ENCODE results near the gene DHRSX.
"Not testable (repeated sequence)": the region's sequence is repeated elsewhere in the genome, so short reads cannot be mapped to it uniquely, and the experiment has no call there.

The DHRSX gene

DNA sequence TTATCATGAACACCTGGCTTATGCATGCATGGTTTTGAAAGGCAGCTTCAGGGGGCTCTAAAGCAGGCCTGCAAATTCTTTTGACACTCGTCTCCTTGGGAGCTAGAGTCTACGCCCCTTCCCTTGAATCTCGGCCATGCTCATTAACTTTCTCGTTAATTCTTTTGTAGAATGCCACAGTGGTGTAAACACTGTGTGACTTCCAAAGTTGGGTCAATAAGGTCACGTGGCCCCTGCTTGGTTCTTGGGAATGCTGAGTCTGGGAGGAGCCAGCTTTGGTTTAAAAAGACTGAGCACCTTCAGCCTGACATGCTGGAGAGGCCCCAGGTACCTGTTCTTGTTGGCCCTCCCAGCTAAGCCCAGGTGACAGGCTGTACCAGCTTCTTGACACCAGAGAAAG is 228.4 kb downstream of the DHRSX start:
- H3K4me2 ChIP-seq (ENCODE audit: low read length): no peak overlapping the region
- H3K27ac ChIP-seq (ENCODE audit: low read depth, low read length): no peak overlapping the region
- no peaks in the 10 kb centered on the region for H3K36me3 ChIP-seq (ENCODE audit: control insufficient read depth, low read length)
- no peaks in the 10 kb centered on the region for H3K79me2 ChIP-seq (ENCODE audit: control insufficient read depth, low read length)
- H3K9me3 ChIP-seq (ENCODE audit: control insufficient read depth, insufficient read depth, low read length): 0 out of 2 replicates have a peak, but pooled peaks cover 5% of the 10 kb centered on the region
- no peaks in the 10 kb centered on the region for H4K20me1 ChIP-seq (ENCODE audit: control insufficient read depth, insufficient read depth, low read depth, low read length)
- H3K4me1 ChIP-seq (ENCODE audit: control insufficient read depth, low read length): no peaks in the 10 kb centered on the region
- no peak overlapping the region for H3K4me3 ChIP-seq (ENCODE audit: low read length)
- no peak for TF ChIP-seq EZH2phosphoT487 (IDR thresholded peaks at IDR 0.05; ENCODE audit: borderline replicate concordance, low read length)
- TF ChIP-seq, protein P1, sequence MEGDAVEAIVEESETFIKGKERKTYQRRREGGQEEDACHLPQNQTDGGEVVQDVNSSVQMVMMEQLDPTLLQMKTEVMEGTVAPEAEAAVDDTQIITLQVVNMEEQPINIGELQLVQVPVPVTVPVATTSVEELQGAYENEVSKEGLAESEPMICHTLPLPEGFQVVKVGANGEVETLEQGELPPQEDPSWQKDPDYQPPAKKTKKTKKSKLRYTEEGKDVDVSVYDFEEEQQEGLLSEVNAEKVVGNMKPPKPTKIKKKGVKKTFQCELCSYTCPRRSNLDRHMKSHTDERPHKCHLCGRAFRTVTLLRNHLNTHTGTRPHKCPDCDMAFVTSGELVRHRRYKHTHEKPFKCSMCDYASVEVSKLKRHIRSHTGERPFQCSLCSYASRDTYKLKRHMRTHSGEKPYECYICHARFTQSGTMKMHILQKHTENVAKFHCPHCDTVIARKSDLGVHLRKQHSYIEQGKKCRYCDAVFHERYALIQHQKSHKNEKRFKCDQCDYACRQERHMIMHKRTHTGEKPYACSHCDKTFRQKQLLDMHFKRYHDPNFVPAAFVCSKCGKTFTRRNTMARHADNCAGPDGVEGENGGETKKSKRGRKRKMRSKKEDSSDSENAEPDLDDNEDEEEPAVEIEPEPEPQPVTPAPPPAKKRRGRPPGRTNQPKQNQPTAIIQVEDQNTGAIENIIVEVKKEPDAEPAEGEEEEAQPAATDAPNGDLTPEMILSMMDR (IDR thresholded peaks at IDR 0.05; ENCODE audit: low read depth, low read length, poor library complexity, severe bottlenecking): no peak
- H3F3A ChIP-seq (ENCODE audit: control insufficient read depth, insufficient read depth): no peaks in the 10 kb centered on the region
- no peaks in the 10 kb centered on the region for H3K9me2 ChIP-seq (replicated peaks; ENCODE audit: control insufficient read depth, low read length)
- no peaks in the 10 kb centered on the region for H3K27me3 ChIP-seq (ENCODE audit: control insufficient read depth, low read length)

GRCh38 chrX:2271595-2271994 is 229.2 kb downstream of the DHRSX start:
- H4K20me1 ChIP-seq (ENCODE audit: control insufficient read depth, insufficient read depth, low read depth, low read length); H3K36me3 ChIP-seq (ENCODE audit: control insufficient read depth, low read length); H3K4me2 ChIP-seq (ENCODE audit: low read length); H3K79me2 ChIP-seq (ENCODE audit: control insufficient read depth, low read length); H3K4me3 ChIP-seq (ENCODE audit: low read length); H3K27me3 ChIP-seq (ENCODE audit: control insufficient read depth, low read length); H3K4me1 ChIP-seq (ENCODE audit: control insufficient read depth, low read length); H3F3A ChIP-seq (ENCODE audit: control insufficient read depth, insufficient read depth); H3K9me3 ChIP-seq (ENCODE audit: control insufficient read depth, insufficient read depth, low read length); H3K9me2 ChIP-seq (replicated peaks; ENCODE audit: control insufficient read depth, low read length); H3K27ac ChIP-seq (ENCODE audit: low read depth, low read length): not testable (repeated sequence)

DNA sequence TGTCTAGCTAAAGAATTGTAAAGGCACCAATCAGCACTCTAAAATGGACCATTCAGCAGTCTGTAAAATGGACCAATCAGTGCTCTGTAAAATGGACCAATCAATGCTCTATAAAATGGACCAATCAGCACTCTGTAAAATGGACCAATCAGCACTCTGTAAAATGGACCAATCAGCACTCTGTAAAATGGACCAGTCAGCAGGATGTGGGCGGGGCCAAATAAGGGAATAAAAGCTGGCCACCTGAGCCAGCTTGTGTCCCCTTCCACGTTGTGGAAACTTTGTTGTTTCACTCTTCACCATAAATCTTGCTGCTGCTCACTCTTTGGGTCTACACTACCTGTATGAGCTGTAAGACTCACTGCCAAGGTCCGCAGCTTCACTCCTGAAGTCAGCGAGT is 230.0 kb downstream of the DHRSX start:
- not testable (repeated sequence) for H3K9me2 ChIP-seq (replicated peaks; ENCODE audit: control insufficient read depth, low read length); H3K36me3 ChIP-seq (ENCODE audit: control insufficient read depth, low read length); H3F3A ChIP-seq (ENCODE audit: control insufficient read depth, insufficient read depth); H3K79me2 ChIP-seq (ENCODE audit: control insufficient read depth, low read length); H4K20me1 ChIP-seq (ENCODE audit: control insufficient read depth, insufficient read depth, low read depth, low read length); H3K9me3 ChIP-seq (ENCODE audit: control insufficient read depth, insufficient read depth, low read length); H3K27me3 ChIP-seq (ENCODE audit: control insufficient read depth, low read length); H3K4me3 ChIP-seq (ENCODE audit: low read length); H3K27ac ChIP-seq (ENCODE audit: low read depth, low read length); H3K4me1 ChIP-seq (ENCODE audit: control insufficient read depth, low read length); H3K4me2 ChIP-seq (ENCODE audit: low read length)

- Histone ChIP-seq H3F3A (ENCODE audit: control insufficient read depth, insufficient read depth) (no peaks in the 10 kb centered on the region), H3K4me2 (ENCODE audit: low read length) (no peak overlapping the region), H3K27ac (ENCODE audit: low read depth, low read length) (no peak overlapping the region), H4K20me1 (ENCODE audit: control insufficient read depth, insufficient read depth, low read depth, low read length) (no peaks in the 10 kb centered on the region), H3K9me3 (ENCODE audit: control insufficient read depth, insufficient read depth, low read length) (0 out of 2 replicates have a peak, but pooled peaks cover 5% of the 10 kb centered on the region), H3K4me3 (ENCODE audit: low read length) (no peak overlapping the region), H3K79me2 (ENCODE audit: control insufficient read depth, low read length) (no peaks in the 10 kb centered on the region), H3K9me2 (replicated peaks; ENCODE audit: control insufficient read depth, low read length) (no peaks in the 10 kb centered on the region), H3K4me1 (ENCODE audit: control insufficient read depth, low read length) (no peaks in the 10 kb centered on the region), H3K27me3 (ENCODE audit: control insufficient read depth, low read length) (no peaks in the 10 kb centered on the region), H3K36me3 (ENCODE audit: control insufficient read depth, low read length) (no peaks in the 10 kb centered on the region)
- TF ChIP-seq, protein P1 (IDR thresholded peaks at IDR 0.05; ENCODE audit: low read depth, low read length, poor library complexity, severe bottlenecking): no peak
- TF ChIP-seq EZH2phosphoT487 (IDR thresholded peaks at IDR 0.05; ENCODE audit: borderline replicate concordance, low read length): no peak
Measured at GRCh38 chrX:2267890-2268289, 232.9 kb downstream of the DHRSX start.
